IPS-20b (cell line): ENCODE data around the gene DPYD.

Source experiments
- H3K27ac ChIP-seq: one replicate; pipeline ENCODE4 v1.5.1; 2013; ENCODE audit warnings: low read length
- H3K27me3 ChIP-seq: 2 replicates; pipeline ENCODE4 v1.6.1; 2013; ENCODE audit warnings: mild to moderate bottlenecking, low read length, inconsistent platforms; ENCODE audit not compliant: insufficient read depth
- H3K36me3 ChIP-seq: 2 replicates; pipeline ENCODE4 v1.6.1; 2013; ENCODE audit warnings: low read depth, mild to moderate bottlenecking, inconsistent platforms, low read length, moderate library complexity; ENCODE audit not compliant: insufficient read depth
- H3K4me1 ChIP-seq: 2 replicates; pipeline ENCODE4 v1.6.1; 2013; ENCODE audit warnings: mild to moderate bottlenecking, control low read depth, inconsistent platforms, low read length, moderate library complexity; ENCODE audit not compliant: insufficient read depth
- H3K4me3 ChIP-seq: 2 replicates; pipeline ENCODE4 v1.5.1; 2013; ENCODE audit warnings: mild to moderate bottlenecking, low read length, inconsistent platforms
- H3K9ac ChIP-seq: 2 replicates; pipeline ENCODE4 v1.6.1; 2013; ENCODE audit warnings: low read depth, mild to moderate bottlenecking, inconsistent platforms, low read length, moderate library complexity
- H3K9me3 ChIP-seq: 2 replicates; pipeline ENCODE4 v1.6.1; 2013; ENCODE audit warnings: mild to moderate bottlenecking, low read depth, low read length, inconsistent platforms; ENCODE audit not compliant: insufficient read depth

The DPYD gene

DNA sequence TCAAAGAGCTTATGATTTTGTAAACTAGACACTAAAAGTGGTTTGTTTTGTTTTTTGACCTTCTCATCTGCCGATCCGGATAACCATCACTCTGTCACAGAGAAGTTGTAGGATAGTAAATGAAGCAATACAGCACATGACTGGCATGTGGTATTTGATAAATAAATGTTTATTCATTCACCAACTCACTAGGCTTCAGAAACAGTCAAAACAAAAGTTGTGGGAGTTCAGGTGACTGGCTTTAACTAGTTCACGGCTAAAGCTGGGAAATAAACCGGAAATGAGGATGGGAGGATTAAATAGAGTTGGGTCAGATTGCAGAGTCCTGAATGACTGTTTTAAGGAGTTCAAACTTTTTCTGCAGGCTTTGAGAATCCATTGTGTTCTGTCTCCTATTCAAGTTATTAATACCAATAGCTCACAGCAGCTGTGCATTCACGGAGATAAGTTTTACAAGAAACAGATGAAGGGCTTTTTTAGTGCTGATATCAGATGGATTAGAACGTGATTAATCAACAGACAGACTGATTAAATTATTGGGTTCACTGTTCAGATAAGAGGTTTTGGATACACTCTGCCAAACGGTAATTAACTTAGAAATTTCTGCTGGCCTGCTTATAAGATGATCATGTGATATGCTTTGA lies 463.3 kb downstream of the DPYD start:
- Histone ChIP-seq H3K4me1 (no peaks in the 10 kb centered on the region), H3K4me3 (no peak overlapping the region), H3K27ac (no peak overlapping the region), H3K9ac (no peak overlapping the region), H3K9me3 (no peaks in the 10 kb centered on the region), H3K27me3 (no peaks in the 10 kb centered on the region), H3K36me3 (no peaks in the 10 kb centered on the region)

DNA sequence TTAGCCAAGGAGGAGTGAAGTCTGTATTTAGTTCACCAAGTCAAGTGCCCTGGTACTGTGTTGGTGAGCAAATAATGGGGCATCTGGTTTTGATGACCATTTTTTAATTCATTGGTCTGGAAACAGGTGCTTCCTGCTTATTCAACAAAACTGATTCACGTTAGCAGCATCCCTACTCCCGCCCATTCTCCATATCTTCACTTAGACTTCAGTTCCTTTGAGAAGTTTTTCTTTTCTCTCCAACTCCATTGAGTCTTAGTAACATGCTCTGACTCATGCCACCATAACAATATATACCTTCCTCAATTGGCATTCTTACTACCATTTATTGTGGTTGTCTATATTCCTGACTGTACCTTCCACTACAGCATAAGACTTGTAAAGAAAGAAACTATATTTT lies 468.9 kb downstream of the DPYD start:
- Histone ChIP-seq H3K9ac (no peak overlapping the region), H3K4me1 (no peaks in the 10 kb centered on the region), H3K4me3 (no peak overlapping the region), H3K27ac (no peak overlapping the region), H3K9me3 (no peaks in the 10 kb centered on the region), H3K27me3 (no peaks in the 10 kb centered on the region), H3K36me3 (no peaks in the 10 kb centered on the region)

DNA sequence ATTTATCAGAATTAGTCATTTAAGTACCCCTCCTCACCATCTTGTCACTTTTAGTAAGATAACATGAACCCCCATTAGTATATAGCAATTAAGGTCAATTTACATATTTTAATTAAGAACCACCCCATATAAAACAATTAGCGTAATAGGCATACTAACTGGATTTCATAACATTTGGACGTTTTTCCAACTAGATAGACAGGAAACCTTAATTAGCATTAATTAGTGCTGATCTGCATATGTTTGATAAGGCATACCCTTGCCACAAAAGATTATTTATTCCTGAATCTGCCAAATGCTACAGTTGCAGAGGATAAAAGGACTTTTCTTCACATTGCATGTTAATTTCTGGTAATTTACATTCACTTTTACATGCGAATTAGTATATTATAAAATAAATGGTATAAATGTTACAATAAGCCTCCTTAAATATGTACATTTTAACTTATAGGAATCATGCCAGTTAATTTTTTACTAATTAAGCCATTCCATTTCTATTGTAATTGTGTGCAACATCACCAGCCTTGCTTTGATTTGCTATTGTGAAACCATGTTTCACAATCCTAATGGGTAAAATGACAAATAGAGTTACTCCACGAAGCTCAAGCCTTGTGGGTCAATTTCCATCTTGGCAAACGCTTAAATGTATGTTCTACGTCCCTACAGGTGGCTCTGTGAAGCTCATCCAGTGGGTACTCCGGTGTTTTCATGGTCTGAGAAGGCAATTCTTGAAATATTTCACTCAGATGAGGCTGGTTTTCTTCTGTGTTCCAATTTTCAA lies 469.6 kb downstream of the DPYD start:
- Histone ChIP-seq H3K9me3 (no peaks in the 10 kb centered on the region), H3K9ac (no peak overlapping the region), H3K27ac (no peak overlapping the region), H3K27me3 (no peaks in the 10 kb centered on the region), H3K4me1 (no peaks in the 10 kb centered on the region), H3K36me3 (no peaks in the 10 kb centered on the region), H3K4me3 (no peak overlapping the region)

DNA sequence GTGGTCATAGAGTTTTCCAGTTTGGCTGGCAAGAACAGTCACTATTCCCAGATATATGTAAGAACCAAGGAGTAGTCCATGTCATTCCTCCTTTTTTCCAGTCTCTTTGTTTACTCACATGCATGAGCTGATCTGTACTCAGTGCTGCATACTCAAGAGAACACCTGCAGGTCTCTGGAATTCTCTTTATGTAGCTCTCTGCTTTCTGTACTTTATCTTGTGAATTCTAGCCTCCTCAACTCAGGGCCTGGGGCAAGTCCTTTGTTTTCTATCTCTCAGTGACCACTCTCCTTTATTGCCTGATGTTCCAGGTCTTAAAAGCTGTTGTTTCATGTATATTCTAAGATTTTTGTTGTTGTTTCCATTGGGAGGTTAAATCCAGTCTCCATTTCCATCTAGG lies 478.9 kb downstream of the DPYD start:
- no peak overlapping the region for H3K4me3 ChIP-seq
- no peak overlapping the region for H3K27ac ChIP-seq
- no peaks in the 10 kb centered on the region for H3K27me3 ChIP-seq
- no peaks in the 10 kb centered on the region; the same call in 1 of the 2 replicates for H3K4me1 ChIP-seq
- H3K36me3 ChIP-seq = no peaks in the 10 kb centered on the region
- no peak overlapping the region for H3K9ac ChIP-seq
- no peaks in the 10 kb centered on the region for H3K9me3 ChIP-seq

DNA sequence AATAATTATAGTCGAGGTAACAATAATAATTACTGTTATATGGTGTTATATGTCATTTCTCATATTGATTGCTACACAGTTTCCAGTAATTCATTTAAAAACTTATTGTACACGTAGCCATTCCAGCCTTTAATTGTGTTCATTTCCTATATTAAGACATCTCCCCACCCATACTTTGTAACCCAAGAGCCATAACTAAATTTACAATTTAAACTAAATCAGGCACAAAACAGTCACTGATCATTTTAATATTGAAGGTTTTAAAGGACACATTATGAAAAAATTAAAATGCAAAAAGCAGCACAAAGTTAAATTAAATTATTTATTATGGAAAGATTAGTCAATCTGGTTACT lies 487.0 kb downstream of the DPYD start:
- Histone ChIP-seq H3K27me3 (no peaks in the 10 kb centered on the region; the same call in 1 of the 2 replicates), H3K9ac (no peak overlapping the region), H3K4me1 (no peaks in the 10 kb centered on the region), H3K27ac (no peak overlapping the region), H3K36me3 (no peaks in the 10 kb centered on the region), H3K4me3 (no peak overlapping the region), H3K9me3 (no peaks in the 10 kb centered on the region)

DNA sequence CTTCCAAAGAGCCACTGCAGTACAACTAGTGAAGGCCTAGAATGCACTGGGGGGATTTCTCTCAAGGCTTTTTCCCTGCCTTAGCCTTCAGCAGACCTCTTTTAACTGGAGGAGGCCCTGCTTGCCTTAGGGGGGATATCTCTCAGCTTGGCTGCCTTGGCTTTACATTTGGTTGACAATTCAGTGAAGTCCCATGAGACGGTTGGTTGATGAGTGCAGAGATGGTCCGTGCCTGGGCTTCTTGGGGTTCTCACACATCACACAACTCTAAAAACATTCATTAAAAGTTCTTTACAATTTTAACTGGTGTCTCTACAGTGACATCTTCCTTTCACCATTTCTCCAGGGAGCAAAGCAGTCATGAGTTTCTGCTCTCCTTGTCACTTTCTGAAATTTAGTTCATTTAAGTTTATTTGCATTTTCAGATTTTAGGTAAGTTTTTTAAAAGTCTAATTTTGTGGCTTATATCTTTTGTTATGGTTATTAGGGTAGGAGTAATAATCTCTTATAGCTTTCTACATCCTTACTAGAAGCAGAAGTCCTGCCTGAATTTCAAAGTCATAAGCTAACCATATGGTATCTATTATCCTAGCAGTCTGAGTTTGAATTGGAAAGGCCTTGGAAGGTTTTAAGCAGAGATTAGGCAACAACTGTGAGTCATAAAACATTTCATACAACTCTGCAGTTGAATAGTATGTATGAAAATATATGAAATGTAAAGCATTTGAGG lies 487.6 kb downstream of the DPYD start:
- H3K27ac ChIP-seq = no peak overlapping the region
- H3K36me3 ChIP-seq = no peaks in the 10 kb centered on the region
- H3K27me3 ChIP-seq = no peaks in the 10 kb centered on the region; the same call in 1 of the 2 replicates
- no peak overlapping the region for H3K9ac ChIP-seq
- H3K4me1 ChIP-seq = no peaks in the 10 kb centered on the region
- no peaks in the 10 kb centered on the region for H3K9me3 ChIP-seq
- H3K4me3 ChIP-seq = no peak overlapping the region

DNA sequence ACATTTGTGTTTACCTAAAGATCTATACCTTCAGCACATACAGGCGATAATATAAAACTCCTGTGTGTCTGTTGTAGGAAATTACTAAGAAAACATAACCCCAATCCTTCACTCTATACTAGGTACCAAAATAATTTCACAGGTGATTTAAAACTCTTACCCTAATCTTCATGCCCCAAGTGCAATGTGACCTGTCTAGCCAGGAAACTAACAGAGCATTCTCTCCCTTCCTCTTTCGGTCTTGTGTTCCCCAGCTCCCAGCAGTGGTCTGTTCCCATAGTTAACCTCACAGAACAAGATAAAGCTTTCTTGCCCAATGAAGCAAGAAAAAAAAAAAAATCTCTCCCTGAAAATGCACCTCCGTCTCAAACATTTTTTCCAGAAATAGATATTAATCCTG lies 493.5 kb downstream of the DPYD start:
- Histone ChIP-seq H3K9me3 (no peaks in the 10 kb centered on the region), H3K4me1 (peaks cover 4% of the 10 kb centered on the region; the same call in 1 of the 2 replicates), H3K27me3 (peaks cover 5% of the 10 kb centered on the region; the same call in 1 of the 2 replicates), H3K27ac (no peak overlapping the region), H3K9ac (no peak overlapping the region), H3K4me3 (no peak overlapping the region), H3K36me3 (no peaks in the 10 kb centered on the region)

DNA sequence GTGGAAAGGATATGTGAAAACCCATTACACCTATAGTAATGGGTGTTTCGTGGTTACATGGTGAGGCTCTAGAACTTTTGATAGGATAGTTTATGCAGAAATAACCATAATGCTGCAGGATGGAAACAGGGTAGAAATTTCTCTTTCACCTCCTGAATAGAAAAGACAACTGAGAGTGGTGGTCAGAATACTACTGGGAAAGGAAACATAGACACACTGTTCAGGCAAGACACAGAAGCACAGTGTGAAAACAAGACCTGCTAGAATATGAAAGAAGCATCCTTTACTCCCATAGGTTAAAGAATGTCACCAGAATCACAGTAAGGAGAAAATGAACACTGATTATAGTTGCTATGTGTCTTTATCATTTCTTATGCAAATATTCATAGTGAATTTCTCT lies 496.6 kb downstream of the DPYD start:
- H3K27ac ChIP-seq = no peak overlapping the region
- no peak overlapping the region for H3K4me3 ChIP-seq
- no peaks in the 10 kb centered on the region for H3K9me3 ChIP-seq
- H3K4me1 ChIP-seq = peaks cover 4% of the 10 kb centered on the region; the same call in 1 of the 2 replicates
- no peak overlapping the region for H3K9ac ChIP-seq
- no peaks in the 10 kb centered on the region for H3K36me3 ChIP-seq
- peaks cover 12% of the 10 kb centered on the region; the same call in 1 of the 2 replicates for H3K27me3 ChIP-seq

DNA sequence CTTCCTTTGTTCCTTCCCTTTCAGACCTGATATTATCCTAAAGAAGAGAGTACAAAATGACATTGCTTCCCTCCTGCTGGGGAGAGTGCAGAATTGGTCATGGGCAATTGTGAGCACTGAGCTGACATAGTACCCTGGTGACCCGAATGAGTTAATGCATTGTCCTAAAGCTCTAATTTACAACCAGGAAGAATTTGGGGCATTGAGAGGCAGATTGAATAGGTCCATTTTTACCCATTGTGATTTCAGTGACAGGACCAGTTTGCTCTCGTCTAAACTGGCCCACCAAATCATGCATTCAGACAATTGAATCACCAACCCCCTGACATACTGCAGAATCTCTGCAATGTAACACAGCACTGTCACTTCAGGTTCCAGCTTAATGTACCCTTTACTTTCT lies 497.4 kb downstream of the DPYD start:
- H3K9me3 ChIP-seq = no peaks in the 10 kb centered on the region

DNA sequence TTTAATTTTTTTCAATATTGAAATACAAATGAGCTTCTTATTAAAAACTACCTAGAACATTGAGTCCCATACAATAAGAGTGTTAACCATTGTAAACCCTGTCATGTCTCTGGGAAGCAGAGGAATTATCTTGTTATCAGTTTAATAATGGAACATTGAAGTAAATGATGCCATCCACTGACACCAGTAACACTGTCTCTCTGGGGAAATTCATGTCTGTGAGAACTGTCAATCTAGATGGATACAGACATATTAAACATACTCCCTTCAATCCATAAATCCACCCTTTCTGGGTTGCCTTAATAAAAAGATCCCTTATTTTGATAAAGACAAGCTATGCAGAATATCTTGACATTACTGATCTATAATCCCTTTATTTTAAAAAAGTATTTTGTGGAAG lies 503.2 kb downstream of the DPYD start:
- no peak overlapping the region for H3K4me3 ChIP-seq
- H3K27ac ChIP-seq = no peak overlapping the region
- H3K4me1 ChIP-seq = no peaks in the 10 kb centered on the region
- H3K9ac ChIP-seq = no peak overlapping the region
- H3K36me3 ChIP-seq = no peaks in the 10 kb centered on the region
- no peaks in the 10 kb centered on the region for H3K9me3 ChIP-seq
- peaks cover 10% of the 10 kb centered on the region; the same call in 1 of the 2 replicates for H3K27me3 ChIP-seq

More for the DNA sequence above, 497.4 kb downstream of the DPYD start:
- H3K27me3 ChIP-seq = peaks cover 12% of the 10 kb centered on the region; the same call in 1 of the 2 replicates
- no peak overlapping the region for H3K9ac ChIP-seq
- no peaks in the 10 kb centered on the region for H3K36me3 ChIP-seq
- no peak overlapping the region for H3K4me3 ChIP-seq
- H3K4me1 ChIP-seq = peaks cover 4% of the 10 kb centered on the region; the same call in 1 of the 2 replicates
- no peak overlapping the region for H3K27ac ChIP-seq

DNA sequence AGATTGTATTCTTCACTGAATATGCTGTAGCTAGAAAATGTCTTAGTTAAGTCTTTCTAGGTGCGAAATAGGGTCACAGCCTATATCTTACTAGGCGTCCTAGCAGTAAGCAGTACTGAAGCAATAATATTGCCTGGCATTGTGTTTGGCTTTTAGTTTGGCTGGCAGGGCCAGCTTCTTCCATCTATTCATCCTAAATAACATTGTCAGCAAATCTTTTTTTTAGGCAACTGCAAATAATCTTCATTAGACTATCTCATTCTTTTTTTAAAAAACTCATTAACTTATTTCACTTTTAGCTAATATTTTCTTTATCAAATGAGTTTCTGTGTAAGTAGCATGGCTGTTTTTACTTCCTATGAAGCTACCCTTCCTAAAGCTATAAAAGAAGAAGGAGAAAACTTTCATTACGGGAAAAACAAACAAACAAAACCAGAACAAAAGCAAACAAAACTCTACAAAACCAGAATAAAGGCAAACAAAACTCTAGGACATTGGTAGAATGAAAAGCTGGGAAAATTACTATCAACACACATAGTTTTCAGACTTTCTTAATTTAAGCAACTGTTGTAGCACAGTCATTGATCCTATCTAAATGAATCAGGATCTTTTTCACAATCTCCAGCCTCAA lies 506.0 kb downstream of the DPYD start:
- no peaks in the 10 kb centered on the region for H3K9me3 ChIP-seq
- H3K4me1 ChIP-seq = no peaks in the 10 kb centered on the region
- H3K36me3 ChIP-seq = no peaks in the 10 kb centered on the region
- no peak overlapping the region for H3K4me3 ChIP-seq
- H3K27me3 ChIP-seq = peaks cover 3% of the 10 kb centered on the region; the same call in 1 of the 2 replicates
- no peak overlapping the region for H3K27ac ChIP-seq
- H3K9ac ChIP-seq = no peak overlapping the region
